GM23338 (cell line): ENCODE measurements around the gene AXIN1. TPM values are rescaled to one million over a fixed set of nuclear protein-coding genes. Genes with fewer than 3 reads are reported as not detected.

Experiments
- ATAC-seq: fragments of 200-7000 bp; cut with Tn5 transposase; 3 replicates; pipeline ENCODE4 v1.9.1; 2020
- DNase-seq: peaks from one replicate; pipeline ENCODE4 v3.0.0-alpha.2; 2015; ENCODE audit warnings: low spot score
- H2AFZ ChIP-seq: fragments of 200-600 bp; sonication (generic); 2 replicates; pipeline ENCODE4 v1.8.0; 2016; ENCODE audit warnings: antibody characterized with exemption, mild to moderate bottlenecking, moderate library complexity
- H3F3A ChIP-seq: fragments of 200-600 bp; sonication (generic); replicated peaks from 2 replicates; pipeline ENCODE4 v1.8.0; 2017; ENCODE audit warnings: antibody characterized with exemption, mixed run types, low read depth
- H3K27ac ChIP-seq: fragments of 200-600 bp; sonication (generic); 2 replicates; pipeline ENCODE4 v1.6.1; 2016; ENCODE audit warnings: low read depth
- H3K27me3 ChIP-seq: fragments of 200-600 bp; sonication (generic); 2 replicates; pipeline ENCODE4 v1.8.0; 2016; ENCODE audit warnings: mild to moderate bottlenecking, mixed run types, moderate library complexity; ENCODE audit not compliant: insufficient read depth
- H3K36me3 ChIP-seq: fragments of 200-600 bp; sonication (generic); 2 replicates; pipeline ENCODE4 v1.8.0; 2016; ENCODE audit warnings: mild to moderate bottlenecking; ENCODE audit not compliant: insufficient read depth
- H3K4me1 ChIP-seq: fragments of 200-600 bp; sonication (generic); 2 replicates; pipeline ENCODE4 v1.8.0; 2016; ENCODE audit warnings: mild to moderate bottlenecking, moderate library complexity; ENCODE audit not compliant: insufficient read depth
- H3K4me2 ChIP-seq: fragments of 200-600 bp; sonication (generic); 2 replicates; pipeline ENCODE4 v1.7.1; 2017; ENCODE audit warnings: mixed run types
- H3K4me3 ChIP-seq: fragments of 200-600 bp; sonication (generic); 2 replicates; pipeline ENCODE4 v1.6.1; 2016; ENCODE audit warnings: mixed run types
- H3K79me2 ChIP-seq: fragments of 200-600 bp; sonication (generic); replicated peaks from 2 replicates; pipeline ENCODE4 v1.8.0; 2017; ENCODE audit warnings: mild to moderate bottlenecking; ENCODE audit not compliant: insufficient read depth
- H3K9me2 ChIP-seq: fragments of 200-600 bp; sonication (generic); 2 replicates; pipeline ENCODE4 v1.8.0; 2017; ENCODE audit not compliant: insufficient read depth
- H4K20me1 ChIP-seq: fragments of 200-600 bp; sonication (generic); replicated peaks from 2 replicates; pipeline ENCODE4 v1.8.0; 2017; ENCODE audit warnings: mild to moderate bottlenecking; ENCODE audit not compliant: insufficient read depth
- H3K27ac Mint-ChIP-seq: 2 replicates; pipeline ENCODE4 v1.8.0; 2020; ENCODE audit warnings: inconsistent platforms, mild to moderate bottlenecking, moderate library complexity, mixed read lengths
- H3K27me3 Mint-ChIP-seq: 3 replicates; pipeline ENCODE4 v1.8.0; 2022; ENCODE audit warnings: low read depth, mild to moderate bottlenecking, moderate library complexity, mixed read lengths, inconsistent platforms; ENCODE audit not compliant: insufficient read depth, poor library complexity
- H3K36me3 Mint-ChIP-seq: 3 replicates; pipeline ENCODE4 v1.8.0; 2021; ENCODE audit warnings: low read depth, mild to moderate bottlenecking, inconsistent platforms, moderate library complexity, mixed read lengths
- H3K4me1 Mint-ChIP-seq: 3 replicates; pipeline ENCODE4 v1.8.0; 2020; ENCODE audit warnings: mild to moderate bottlenecking, inconsistent platforms, mixed read lengths
- H3K4me3 Mint-ChIP-seq: 3 replicates; pipeline ENCODE4 v1.8.0; 2021; ENCODE audit warnings: moderate library complexity, mild to moderate bottlenecking, inconsistent platforms, mixed read lengths
- H3K9me3 Mint-ChIP-seq: 3 replicates; pipeline ENCODE4 v1.8.0; 2020; ENCODE audit warnings: moderate library complexity, mild to moderate bottlenecking, inconsistent platforms, mixed read lengths
- EZH2 ChIP-seq: fragments of 200-600 bp; sonication (generic); IDR thresholded peaks from one replicate; pipeline ENCODE4 v1.8.0; 2017; ENCODE audit warnings: antibody characterized with exemption, mild to moderate bottlenecking, low read depth; ENCODE audit not compliant: unreplicated experiment
- EZH2phosphoT487 ChIP-seq: fragments of 200-600 bp; sonication (generic); IDR thresholded peaks from one replicate; pipeline ENCODE4 v1.8.1; 2018; ENCODE audit warnings: antibody characterized with exemption; ENCODE audit not compliant: unreplicated experiment
- JUNB ChIP-seq: IDR thresholded peaks from one replicate; pipeline ENCODE4 v1.6.1; 2016; ENCODE audit warnings: antibody characterized with exemption; ENCODE audit not compliant: unreplicated experiment
- NANOG ChIP-seq: IDR thresholded peaks from 2 replicates; pipeline ENCODE4 v1.6.1; 2016; ENCODE audit warnings: antibody characterized with exemption, borderline replicate concordance
- STAT1 ChIP-seq: IDR thresholded peaks from one replicate; pipeline ENCODE4 v1.6.1; 2016; ENCODE audit warnings: antibody characterized with exemption; ENCODE audit not compliant: unreplicated experiment
- ZNF114 ChIP-seq: fragments of 250-450 bp; sonication (Bioruptor Pico); IDR thresholded peaks from 2 replicates; pipeline ENCODE4 v1.5.0; 2020; ENCODE audit warnings: mild to moderate bottlenecking, moderate library complexity
- polyA plus RNA-seq: library from polyadenylated mRNA; unstranded; fragments of >200 nt; fragmentation: Nextera tagmentation; extraction: Ambion mirVana; gene quantifications from 2 replicates; pipeline ENCODE4 v1.2.1, GENCODE V29; 2016
- total RNA-seq: library from RNA; depleted of rRNA; stranded (reverse); fragments of >200 nt; shearing (Covaris generic); gene quantifications from 2 replicates; pipeline ENCODE4 v1.2.3, GENCODE V29; 2014
- TF ChIP-seq, protein P1 (sequence below): IDR thresholded peaks from 2 replicates; pipeline ENCODE4 v1.6.1; 2016; ENCODE audit warnings: antibody characterized with exemption
- TF ChIP-seq, protein P2 (sequence below): IDR thresholded peaks from one replicate; pipeline ENCODE4 v1.6.1; 2018; ENCODE audit warnings: antibody characterized with exemption; ENCODE audit not compliant: unreplicated experiment
- TF ChIP-seq, protein P3 (sequence below), 2 experiments: fragments of 200-600 bp in 1 of 2; sonication (generic) in 1 of 2; conservative IDR thresholded peaks; 2 replicates each; pipeline versions ENCODE4 v1.5.1 to v1.6.1; 2016 to 2017; ENCODE audit warnings: antibody characterized with exemption in 2 of 2, low read depth in 2 of 2, mild to moderate bottlenecking in 2 of 2, moderate library complexity in 1 of 2
- TF ChIP-seq, protein P4 (sequence below): fragments of 250-450 bp; sonication (Bioruptor Pico); IDR thresholded peaks from 2 replicates; pipeline ENCODE4 v1.5.0; 2020; ENCODE audit warnings: mild to moderate bottlenecking, moderate library complexity

The AXIN1 gene
- total and polyA plus RNA-seq, 2 experiments from 2014 or later, result 14.3 to 54.5 TPM

DNA sequence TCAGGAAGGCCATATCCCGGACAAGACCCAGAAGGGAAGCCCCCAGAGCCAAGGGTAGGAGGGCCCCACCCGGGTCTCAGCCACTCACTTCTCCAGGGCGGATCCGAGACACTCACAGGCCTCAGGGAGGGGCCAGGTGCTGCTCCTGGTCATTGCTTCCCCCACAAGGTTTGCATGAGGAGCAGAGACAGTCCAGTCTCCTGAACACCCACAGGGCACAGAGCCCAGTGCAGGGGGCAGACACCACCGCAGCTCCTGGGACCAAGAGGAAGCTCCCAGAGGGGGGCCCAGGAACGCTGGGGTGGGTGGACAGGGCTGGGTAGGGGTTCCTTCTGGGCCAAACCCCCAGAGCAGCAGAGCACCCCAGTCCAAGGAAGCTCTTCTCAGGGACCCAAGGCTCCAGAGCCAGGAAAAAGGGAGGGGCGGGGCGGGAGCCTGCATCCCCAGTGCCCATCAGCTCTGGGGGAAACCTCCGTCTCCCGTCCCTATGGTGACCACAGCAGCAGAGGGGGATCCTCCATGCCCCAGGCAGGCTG, 18.5 kb upstream of the AXIN1 start (continued):
- TF ChIP-seq, protein P1, sequence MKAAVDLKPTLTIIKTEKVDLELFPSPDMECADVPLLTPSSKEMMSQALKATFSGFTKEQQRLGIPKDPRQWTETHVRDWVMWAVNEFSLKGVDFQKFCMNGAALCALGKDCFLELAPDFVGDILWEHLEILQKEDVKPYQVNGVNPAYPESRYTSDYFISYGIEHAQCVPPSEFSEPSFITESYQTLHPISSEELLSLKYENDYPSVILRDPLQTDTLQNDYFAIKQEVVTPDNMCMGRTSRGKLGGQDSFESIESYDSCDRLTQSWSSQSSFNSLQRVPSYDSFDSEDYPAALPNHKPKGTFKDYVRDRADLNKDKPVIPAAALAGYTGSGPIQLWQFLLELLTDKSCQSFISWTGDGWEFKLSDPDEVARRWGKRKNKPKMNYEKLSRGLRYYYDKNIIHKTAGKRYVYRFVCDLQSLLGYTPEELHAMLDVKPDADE, result no peak

DNA sequence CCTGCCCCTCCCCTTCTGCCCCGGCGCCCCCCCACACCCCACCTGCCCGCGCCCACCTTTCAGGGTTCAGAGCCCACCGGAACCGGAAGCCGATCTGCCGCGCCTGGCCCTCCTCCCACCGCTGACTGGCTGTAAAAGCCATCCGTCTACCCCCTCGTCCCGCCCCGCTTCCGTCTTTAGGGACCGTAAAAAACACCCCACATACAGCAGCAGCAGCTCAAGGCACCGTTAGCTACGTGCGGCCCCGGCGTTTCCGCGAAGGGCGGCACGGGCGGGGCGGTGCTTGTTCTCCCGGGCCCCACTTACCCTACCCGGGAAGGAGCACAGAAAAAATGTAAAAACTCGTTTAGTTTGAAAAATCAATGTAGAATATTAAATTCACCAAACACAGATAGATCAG, 17.9 kb upstream of the AXIN1 start, which contains the start of gene MRPL28:
Gene MRPL28, minus strand, starts transcription at position 96 of the 400 bp plus-strand sequence. CDS start 320 bp downstream, outside the sequence.
- Mint-ChIP-seq H3K9me3 (no peaks in the 10 kb centered on the region), H3K27me3 (peaks cover 13% of the 10 kb centered on the region), H3K4me1 (peaks cover 12% of the 10 kb centered on the region; the same call in 1 of the 3 replicates), H3K36me3 (peaks cover 20% of the 10 kb centered on the region), H3K27ac (peak within 1 kb of the TSS; percentile 85), H3K4me3 (peak within 1 kb of the TSS; percentile 73)
- Histone ChIP-seq H4K20me1 (no peaks in the 10 kb centered on the region; the same call in none of the 2 replicates), H3K27me3 (no peaks in the 10 kb centered on the region), H3K9me2 (no peaks in the 10 kb centered on the region), H3K79me2 (no peaks in the 10 kb centered on the region; the same call in 1 of the 2 replicates), H2AFZ (no peak within 1 kb of the TSS), H3K36me3 (peaks cover 4% of the 10 kb centered on the region; the same call in 1 of the 2 replicates), H3K4me3 (peak within 1 kb of the TSS; percentile 53), H3K27ac (peak within 1 kb of the TSS; percentile 76; the same call in 1 of the 2 replicates), H3K4me1 (peaks cover 4% of the 10 kb centered on the region; the same call in 1 of the 2 replicates), H3F3A (peaks cover 4% of the 10 kb centered on the region), H3K4me2 (peak within 1 kb of the TSS; percentile 84)
- DNase-seq (peak; percentile 98), ATAC-seq (peak; percentile 89)
- TF ChIP-seq EZH2phosphoT487 (no peak), ZNF114 (CRISPR knock-in tag) (no peak), JUNB (peak; percentile 97), NANOG (no peak), STAT1 (no peak), EZH2 (no peak)
- TF ChIP-seq, protein P2, sequence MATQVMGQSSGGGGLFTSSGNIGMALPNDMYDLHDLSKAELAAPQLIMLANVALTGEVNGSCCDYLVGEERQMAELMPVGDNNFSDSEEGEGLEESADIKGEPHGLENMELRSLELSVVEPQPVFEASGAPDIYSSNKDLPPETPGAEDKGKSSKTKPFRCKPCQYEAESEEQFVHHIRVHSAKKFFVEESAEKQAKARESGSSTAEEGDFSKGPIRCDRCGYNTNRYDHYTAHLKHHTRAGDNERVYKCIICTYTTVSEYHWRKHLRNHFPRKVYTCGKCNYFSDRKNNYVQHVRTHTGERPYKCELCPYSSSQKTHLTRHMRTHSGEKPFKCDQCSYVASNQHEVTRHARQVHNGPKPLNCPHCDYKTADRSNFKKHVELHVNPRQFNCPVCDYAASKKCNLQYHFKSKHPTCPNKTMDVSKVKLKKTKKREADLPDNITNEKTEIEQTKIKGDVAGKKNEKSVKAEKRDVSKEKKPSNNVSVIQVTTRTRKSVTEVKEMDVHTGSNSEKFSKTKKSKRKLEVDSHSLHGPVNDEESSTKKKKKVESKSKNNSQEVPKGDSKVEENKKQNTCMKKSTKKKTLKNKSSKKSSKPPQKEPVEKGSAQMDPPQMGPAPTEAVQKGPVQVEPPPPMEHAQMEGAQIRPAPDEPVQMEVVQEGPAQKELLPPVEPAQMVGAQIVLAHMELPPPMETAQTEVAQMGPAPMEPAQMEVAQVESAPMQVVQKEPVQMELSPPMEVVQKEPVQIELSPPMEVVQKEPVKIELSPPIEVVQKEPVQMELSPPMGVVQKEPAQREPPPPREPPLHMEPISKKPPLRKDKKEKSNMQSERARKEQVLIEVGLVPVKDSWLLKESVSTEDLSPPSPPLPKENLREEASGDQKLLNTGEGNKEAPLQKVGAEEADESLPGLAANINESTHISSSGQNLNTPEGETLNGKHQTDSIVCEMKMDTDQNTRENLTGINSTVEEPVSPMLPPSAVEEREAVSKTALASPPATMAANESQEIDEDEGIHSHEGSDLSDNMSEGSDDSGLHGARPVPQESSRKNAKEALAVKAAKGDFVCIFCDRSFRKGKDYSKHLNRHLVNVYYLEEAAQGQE, result no peak
- TF ChIP-seq, protein P3, sequence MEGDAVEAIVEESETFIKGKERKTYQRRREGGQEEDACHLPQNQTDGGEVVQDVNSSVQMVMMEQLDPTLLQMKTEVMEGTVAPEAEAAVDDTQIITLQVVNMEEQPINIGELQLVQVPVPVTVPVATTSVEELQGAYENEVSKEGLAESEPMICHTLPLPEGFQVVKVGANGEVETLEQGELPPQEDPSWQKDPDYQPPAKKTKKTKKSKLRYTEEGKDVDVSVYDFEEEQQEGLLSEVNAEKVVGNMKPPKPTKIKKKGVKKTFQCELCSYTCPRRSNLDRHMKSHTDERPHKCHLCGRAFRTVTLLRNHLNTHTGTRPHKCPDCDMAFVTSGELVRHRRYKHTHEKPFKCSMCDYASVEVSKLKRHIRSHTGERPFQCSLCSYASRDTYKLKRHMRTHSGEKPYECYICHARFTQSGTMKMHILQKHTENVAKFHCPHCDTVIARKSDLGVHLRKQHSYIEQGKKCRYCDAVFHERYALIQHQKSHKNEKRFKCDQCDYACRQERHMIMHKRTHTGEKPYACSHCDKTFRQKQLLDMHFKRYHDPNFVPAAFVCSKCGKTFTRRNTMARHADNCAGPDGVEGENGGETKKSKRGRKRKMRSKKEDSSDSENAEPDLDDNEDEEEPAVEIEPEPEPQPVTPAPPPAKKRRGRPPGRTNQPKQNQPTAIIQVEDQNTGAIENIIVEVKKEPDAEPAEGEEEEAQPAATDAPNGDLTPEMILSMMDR (conservative IDR thresholded peaks at IDR 0.05; ENCODE audit: low read depth in 2 of 2), result no peak
- TF ChIP-seq, protein P1, result peak; percentile 40; the same call in 1 of the 2 replicates
- TF ChIP-seq, protein P4, sequence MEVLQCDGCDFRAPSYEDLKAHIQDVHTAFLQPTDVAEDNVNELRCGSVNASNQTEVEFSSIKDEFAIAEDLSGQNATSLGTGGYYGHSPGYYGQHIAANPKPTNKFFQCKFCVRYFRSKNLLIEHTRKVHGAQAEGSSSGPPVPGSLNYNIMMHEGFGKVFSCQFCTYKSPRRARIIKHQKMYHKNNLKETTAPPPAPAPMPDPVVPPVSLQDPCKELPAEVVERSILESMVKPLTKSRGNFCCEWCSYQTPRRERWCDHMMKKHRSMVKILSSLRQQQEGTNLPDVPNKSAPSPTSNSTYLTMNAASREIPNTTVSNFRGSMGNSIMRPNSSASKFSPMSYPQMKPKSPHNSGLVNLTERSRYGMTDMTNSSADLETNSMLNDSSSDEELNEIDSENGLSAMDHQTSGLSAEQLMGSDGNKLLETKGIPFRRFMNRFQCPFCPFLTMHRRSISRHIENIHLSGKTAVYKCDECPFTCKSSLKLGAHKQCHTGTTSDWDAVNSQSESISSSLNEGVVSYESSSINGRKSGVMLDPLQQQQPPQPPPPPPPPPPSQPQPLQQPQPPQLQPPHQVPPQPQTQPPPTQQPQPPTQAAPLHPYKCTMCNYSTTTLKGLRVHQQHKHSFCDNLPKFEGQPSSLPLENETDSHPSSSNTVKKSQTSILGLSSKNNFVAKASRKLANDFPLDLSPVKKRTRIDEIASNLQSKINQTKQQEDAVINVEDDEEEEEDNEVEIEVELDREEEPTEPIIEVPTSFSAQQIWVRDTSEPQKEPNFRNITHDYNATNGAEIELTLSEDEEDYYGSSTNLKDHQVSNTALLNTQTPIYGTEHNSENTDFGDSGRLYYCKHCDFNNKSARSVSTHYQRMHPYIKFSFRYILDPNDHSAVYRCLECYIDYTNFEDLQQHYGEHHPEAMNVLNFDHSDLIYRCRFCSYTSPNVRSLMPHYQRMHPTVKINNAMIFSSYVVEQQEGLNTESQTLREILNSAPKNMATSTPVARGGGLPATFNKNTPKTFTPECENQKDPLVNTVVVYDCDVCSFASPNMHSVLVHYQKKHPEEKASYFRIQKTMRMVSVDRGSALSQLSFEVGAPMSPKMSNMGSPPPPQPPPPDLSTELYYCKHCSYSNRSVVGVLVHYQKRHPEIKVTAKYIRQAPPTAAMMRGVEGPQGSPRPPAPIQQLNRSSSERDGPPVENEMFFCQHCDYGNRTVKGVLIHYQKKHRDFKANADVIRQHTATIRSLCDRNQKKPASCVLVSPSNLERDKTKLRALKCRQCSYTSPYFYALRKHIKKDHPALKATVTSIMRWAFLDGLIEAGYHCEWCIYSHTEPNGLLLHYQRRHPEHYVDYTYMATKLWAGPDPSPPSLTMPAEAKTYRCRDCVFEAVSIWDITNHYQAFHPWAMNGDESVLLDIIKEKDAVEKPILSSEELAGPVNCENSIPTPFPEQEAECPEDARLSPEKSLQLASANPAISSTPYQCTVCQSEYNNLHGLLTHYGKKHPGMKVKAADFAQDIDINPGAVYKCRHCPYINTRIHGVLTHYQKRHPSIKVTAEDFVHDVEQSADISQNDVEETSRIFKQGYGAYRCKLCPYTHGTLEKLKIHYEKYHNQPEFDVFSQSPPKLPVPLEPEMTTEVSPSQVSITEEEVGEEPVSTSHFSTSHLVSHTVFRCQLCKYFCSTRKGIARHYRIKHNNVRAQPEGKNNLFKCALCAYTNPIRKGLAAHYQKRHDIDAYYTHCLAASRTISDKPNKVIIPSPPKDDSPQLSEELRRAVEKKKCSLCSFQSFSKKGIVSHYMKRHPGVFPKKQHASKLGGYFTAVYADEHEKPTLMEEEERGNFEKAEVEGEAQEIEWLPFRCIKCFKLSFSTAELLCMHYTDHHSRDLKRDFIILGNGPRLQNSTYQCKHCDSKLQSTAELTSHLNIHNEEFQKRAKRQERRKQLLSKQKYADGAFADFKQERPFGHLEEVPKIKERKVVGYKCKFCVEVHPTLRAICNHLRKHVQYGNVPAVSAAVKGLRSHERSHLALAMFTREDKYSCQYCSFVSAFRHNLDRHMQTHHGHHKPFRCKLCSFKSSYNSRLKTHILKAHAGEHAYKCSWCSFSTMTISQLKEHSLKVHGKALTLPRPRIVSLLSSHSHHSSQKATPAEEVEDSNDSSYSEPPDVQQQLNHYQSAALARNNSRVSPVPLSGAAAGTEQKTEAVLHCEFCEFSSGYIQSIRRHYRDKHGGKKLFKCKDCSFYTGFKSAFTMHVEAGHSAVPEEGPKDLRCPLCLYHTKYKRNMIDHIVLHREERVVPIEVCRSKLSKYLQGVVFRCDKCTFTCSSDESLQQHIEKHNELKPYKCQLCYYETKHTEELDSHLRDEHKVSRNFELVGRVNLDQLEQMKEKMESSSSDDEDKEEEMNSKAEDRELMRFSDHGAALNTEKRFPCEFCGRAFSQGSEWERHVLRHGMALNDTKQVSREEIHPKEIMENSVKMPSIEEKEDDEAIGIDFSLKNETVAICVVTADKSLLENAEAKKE (CRISPR knock-in tag), result no peak
